ENCODE measurements around the gene FGG.

DNA sequence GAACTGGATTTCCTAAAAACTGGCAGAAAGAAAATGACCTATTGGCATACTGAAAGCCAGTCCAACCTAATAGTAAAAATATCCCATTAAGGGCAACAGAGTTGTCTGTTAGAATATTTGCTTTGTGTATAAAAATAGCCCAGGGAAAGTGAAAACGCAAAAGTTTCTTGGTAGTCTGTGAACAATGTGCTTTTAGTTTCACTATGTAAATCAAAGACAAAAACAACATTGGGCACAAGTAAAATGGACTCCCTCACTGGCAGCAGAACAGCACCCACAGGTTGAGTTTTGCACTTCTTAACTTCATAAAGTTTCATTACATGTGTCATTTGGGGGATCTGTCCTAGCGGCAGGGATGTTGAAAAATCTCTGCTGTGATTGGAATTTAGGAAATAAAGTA is 4.3 kb upstream of the FGG start:
- TF ChIP-seq SIN3A (IDR thresholded peaks at IDR 0.05; ENCODE audit: borderline replicate concordance, insufficient read depth, low read length) (no peak), TAF1 (IDR thresholded peaks at IDR 0.05; ENCODE audit: borderline replicate concordance, insufficient read depth, low read length) (no peak)
